H1 (cell line): ENCODE measurements around the gene SLC24A3.

Experiments
- CEBPB ChIP-seq: IDR thresholded peaks from 2 replicates; pipeline ENCODE4 v1.6.1; 2012; ENCODE audit warnings: low read depth, low read length
- CREB1 ChIP-seq: IDR thresholded peaks from 2 replicates; pipeline ENCODE4 v1.6.1; 2012; ENCODE audit warnings: inconsistent platforms
- CTCF ChIP-seq, 3 experiments: IDR thresholded peaks; 1 replicate in 2 of 3; 2 replicates in 1 of 3; pipeline versions ENCODE4 v1.5.1 to v1.6.1; 2011; ENCODE audit warnings: low read length in 3 of 3, mild to moderate bottlenecking in 3 of 3, inconsistent platforms in 2 of 3, low read depth in 1 of 3, moderate library complexity in 1 of 3; ENCODE audit not compliant: insufficient read depth in 1 of 3; ENCODE audit errors: control extremely low read depth in 1 of 3
- EZH2 ChIP-seq: fragments of 200-600 bp; sonication (generic); IDR thresholded peaks from 2 replicates; pipeline ENCODE4 v1.7.1; 2012; ENCODE audit warnings: low read depth, mild to moderate bottlenecking, moderate library complexity, low read length, inconsistent platforms; ENCODE audit not compliant: severe bottlenecking
- TAF1 ChIP-seq: IDR thresholded peaks from 2 replicates; pipeline ENCODE4 v1.6.1; 2011; ENCODE audit warnings: mild to moderate bottlenecking, low read depth, low read length
- ZNF274 ChIP-seq: IDR thresholded peaks from 2 replicates; pipeline ENCODE4 v1.7.0; 2012; ENCODE audit warnings: low read length, borderline replicate concordance; ENCODE audit errors: extremely low read depth
- TF ChIP-seq, protein P1 (sequence below): IDR thresholded peaks from 2 replicates; pipeline ENCODE4 v1.6.1; 2011; ENCODE audit warnings: low read depth, mild to moderate bottlenecking, low read length; ENCODE audit not compliant: insufficient read depth

DNA sequence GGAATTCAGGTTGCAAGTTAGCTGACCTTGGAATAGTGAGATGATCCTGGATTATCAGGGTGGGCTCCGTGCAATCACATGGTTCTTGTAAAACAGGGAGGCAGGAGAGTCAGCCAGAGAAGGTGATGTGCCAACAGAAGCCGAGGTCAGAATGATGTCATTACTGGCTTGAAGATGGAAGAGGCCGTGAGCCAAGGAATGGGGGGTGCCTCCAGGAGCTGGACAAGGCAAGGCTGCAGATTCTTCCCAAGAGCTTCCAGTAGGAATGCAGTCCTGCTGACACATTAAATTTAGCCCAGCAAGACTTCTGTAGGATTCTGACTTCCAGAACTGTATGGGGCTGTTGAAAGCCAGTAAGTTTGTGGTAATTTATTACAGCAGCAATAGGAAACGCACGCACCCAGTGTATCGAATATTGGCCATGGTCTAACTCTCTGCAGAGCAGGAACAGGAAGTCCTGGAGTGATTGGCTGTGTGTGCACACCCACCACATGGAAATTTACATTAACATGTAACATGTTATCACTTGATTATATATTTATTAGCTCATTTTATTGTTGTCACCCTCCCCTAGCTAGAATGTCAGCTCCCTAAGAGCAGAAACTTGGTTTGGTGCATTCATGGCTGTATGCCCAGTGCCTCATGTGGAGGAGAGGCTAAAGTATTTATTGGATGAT lies 19.1 kb downstream of the SLC24A3 start:
- TF ChIP-seq TAF1: no peak
- TF ChIP-seq CREB1: no peak
- no peak for TF ChIP-seq CTCF (IDR thresholded peaks at IDR 0.05; ENCODE audit: control extremely low read depth in 1 of 3, insufficient read depth in 1 of 3, low read depth in 1 of 3, low read length in 3 of 3)
- TF ChIP-seq, protein P1, sequence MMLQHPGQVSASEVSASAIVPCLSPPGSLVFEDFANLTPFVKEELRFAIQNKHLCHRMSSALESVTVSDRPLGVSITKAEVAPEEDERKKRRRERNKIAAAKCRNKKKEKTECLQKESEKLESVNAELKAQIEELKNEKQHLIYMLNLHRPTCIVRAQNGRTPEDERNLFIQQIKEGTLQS: no peak
- no peak for TF ChIP-seq EZH2
- no peak for TF ChIP-seq ZNF274
- TF ChIP-seq CEBPB: no peak
